Cardiac muscle cell (in vitro differentiated cells and primary cell): ENCODE measurements around the gene ARID5B. TPM values are rescaled to one million over a fixed set of nuclear protein-coding genes. Genes with fewer than 3 reads are reported as not detected.

Source experiments
- DNase-seq, 2 donors: peaks; one replicate each; pipeline versions ENCODE4 v3.0.0 to v3.0.0-alpha.2; 2010 to 2017; ENCODE audit warnings: low read depth in 1 of 2, low spot score in 1 of 2
- H3K27ac ChIP-seq: fragments of 200-600 bp; sonication (generic); 2 replicates; pipeline ENCODE4 v1.5.1; 2016
- H3K27me3 ChIP-seq: fragments of 200-600 bp; sonication (generic); 2 replicates; pipeline ENCODE4 v1.6.0; 2016; ENCODE audit warnings: control low read depth
- H3K36me3 ChIP-seq: fragments of 200-600 bp; sonication (generic); 2 replicates; pipeline ENCODE4 v1.5.1; 2016; ENCODE audit warnings: control low read depth
- H3K4me1 ChIP-seq: fragments of 200-600 bp; sonication (generic); 2 replicates; pipeline ENCODE4 v1.8.1; 2017; ENCODE audit warnings: low read depth, mild to moderate bottlenecking, mixed run types
- H3K4me3 ChIP-seq: fragments of 200-600 bp; sonication (generic); 2 replicates; pipeline ENCODE4 v1.5.1; 2016; ENCODE audit warnings: mild to moderate bottlenecking
- H3K9me3 ChIP-seq: fragments of 200-600 bp; sonication (generic); 2 replicates; pipeline ENCODE4 v1.5.1; 2017; ENCODE audit warnings: low read depth, mild to moderate bottlenecking, control low read depth
- CTCF ChIP-seq: IDR thresholded peaks from 2 replicates; pipeline ENCODE4 v1.5.1; 2012; ENCODE audit warnings: low read depth, mild to moderate bottlenecking, low read length
- polyA plus RNA-seq: library from polyadenylated mRNA; unstranded; fragments of >200 nt; fragmentation: Nextera tagmentation; extraction: Ambion mirVana; gene quantifications from 2 replicates; pipeline ENCODE4 v1.2.1, GENCODE V29; 2016
- total RNA-seq: library from RNA; depleted of rRNA; stranded (reverse); fragments of >200 nt; gene quantifications from 2 replicates; pipeline ENCODE4 v1.2.3, GENCODE V29; 2016

The ARID5B gene
- total and polyA plus RNA-seq, 2 experiments from 2014 or later, result 4.9 to 7.8 TPM

- no peak overlapping the region for H3K27ac ChIP-seq
These were observed 232.1 kb downstream of the ARID5B start for GRCh38 chr10:62133618-62134017.

GRCh38 chr10:62136931-62137330 lies 235.4 kb downstream of the ARID5B start:
- H3K4me3 ChIP-seq, result no peak overlapping the region
- no peaks in the 10 kb centered on the region for H3K4me1 ChIP-seq
- H3K36me3 ChIP-seq, result no peaks in the 10 kb centered on the region
- DNase-seq, result no peak
- TF ChIP-seq CTCF, result no peak
- no peaks in the 10 kb centered on the region for H3K9me3 ChIP-seq
- H3K27ac ChIP-seq, result no peak overlapping the region
- no peaks in the 10 kb centered on the region for H3K27me3 ChIP-seq

More at GRCh38 chr10:62133618-62134017, 232.1 kb downstream of the ARID5B start:
- no peaks in the 10 kb centered on the region for H3K27me3 ChIP-seq
- TF ChIP-seq CTCF, result no peak
- no peaks in the 10 kb centered on the region for H3K9me3 ChIP-seq
- DNase-seq, result no peak
- H3K4me1 ChIP-seq, result no peaks in the 10 kb centered on the region
- H3K36me3 ChIP-seq, result no peaks in the 10 kb centered on the region
- no peak overlapping the region for H3K4me3 ChIP-seq

Other genes starting within 250 kb of the ARID5B start
- gene CABCOCO1, start 238.8 kb upstream of the ARID5B start, total RNA-seq, result 0.95 and 1.5 TPM in 2 replicates
- gene CABCOCO1, start 238.8 kb upstream of the ARID5B start, polyA plus RNA-seq, result 1.5 and 3.9 TPM in 2 replicates